OCI-LY7 (cell line): Measurements from ENCODE around the gene BTBD2. TPM values are rescaled to one million over a fixed set of nuclear protein-coding genes. Genes with fewer than 3 reads are reported as not detected.
A peak's percentile ranks its signal among the peaks of the same experiment; 100 is the strongest.

Experiments used
- BruUV-seq: library from RNA; stranded (reverse); fragments of 400-500 nt; replicated peaks from 2 replicates; lab custom pipeline; 2021; lab: Mats Ljungman, UMichigan
- CTCF ChIA-PET: fragments of 300-600 bp; sonication (Branson Sonifier 250); formaldehyde crosslinking; loops from one replicate; lab custom pipeline; 2022; ENCODE audit warnings: antibody characterized with exemption; ENCODE audit not compliant: unreplicated experiment; lab: Charles Lee
- POLR2A ChIA-PET: fragments of 300-600 bp; sonication (Branson Sonifier 250); formaldehyde crosslinking; loops from one replicate; lab custom pipeline; 2022; ENCODE audit warnings: antibody characterized with exemption; lab: Charles Lee
- DNase-seq: peaks from one replicate; pipeline ENCODE4 v3.0.0-alpha.2; 2015; ENCODE audit warnings: low spot score
- H2AFZ ChIP-seq: fragments of 200-600 bp; sonication (generic), shearing (Covaris generic); 2 replicates; pipeline ENCODE4 v1.6.1; 2014; ENCODE audit warnings: mild to moderate bottlenecking, antibody characterized with exemption, low read length, moderate library complexity
- H3K27ac ChIP-seq: fragments of 200-600 bp; sonication (generic); 2 replicates; pipeline ENCODE4 v1.5.1; 2014; ENCODE audit warnings: mixed run types, low read depth, mild to moderate bottlenecking, moderate library complexity, low read length, inconsistent platforms; ENCODE audit not compliant: poor library complexity, severe bottlenecking
- H3K36me3 ChIP-seq: fragments of 200-600 bp; sonication (generic); 2 replicates; pipeline ENCODE4 v1.6.1; 2014; ENCODE audit warnings: mild to moderate bottlenecking, antibody characterized with exemption, low read length, moderate library complexity, mixed read lengths; ENCODE audit not compliant: insufficient read depth
- H3K4me1 ChIP-seq: fragments of 200-600 bp; sonication (generic); 2 replicates; pipeline ENCODE4 v1.5.1; 2014; ENCODE audit warnings: mild to moderate bottlenecking, low read length; ENCODE audit not compliant: insufficient read depth, poor library complexity, severe bottlenecking
- H3K4me2 ChIP-seq: fragments of 200-600 bp; sonication (generic); 2 replicates; pipeline ENCODE4 v1.6.1; 2014; ENCODE audit warnings: mild to moderate bottlenecking, low read length
- H3K4me3 ChIP-seq: fragments of 200-600 bp; sonication (generic); 2 replicates; pipeline ENCODE4 v1.5.1; 2014; ENCODE audit warnings: mild to moderate bottlenecking, low read depth, low read length; ENCODE audit not compliant: poor library complexity, severe bottlenecking
- H3K79me2 ChIP-seq: fragments of 200-600 bp; sonication (generic); 2 replicates; pipeline ENCODE4 v1.6.1; 2016; ENCODE audit warnings: low read depth, mild to moderate bottlenecking, low read length, moderate library complexity, mixed read lengths; ENCODE audit not compliant: insufficient read depth
- H3K9me2 ChIP-seq: fragments of 200-600 bp; sonication (generic); 2 replicates; pipeline ENCODE4 v1.6.1; 2016; ENCODE audit warnings: mild to moderate bottlenecking, low read length, mixed read lengths; ENCODE audit not compliant: insufficient read depth
- H3K9me3 ChIP-seq: fragments of 200-600 bp; sonication (generic); 2 replicates; pipeline ENCODE4 v1.6.1; 2014; ENCODE audit warnings: mild to moderate bottlenecking, mixed run types, low read length, mixed read lengths
- H4K20me1 ChIP-seq: fragments of 200-600 bp; sonication (generic); 2 replicates; pipeline ENCODE4 v1.6.1; 2014; ENCODE audit warnings: mild to moderate bottlenecking, antibody characterized with exemption, low read length, moderate library complexity, mixed read lengths; ENCODE audit not compliant: insufficient read depth
- CTCF ChIP-seq: fragments of 200-600 bp; sonication (generic); conservative IDR thresholded peaks from 2 replicates; pipeline ENCODE4 v1.5.1; 2014; ENCODE audit warnings: mild to moderate bottlenecking, antibody characterized with exemption, low read length, moderate library complexity, mixed read lengths
- EZH2phosphoT487 ChIP-seq: fragments of 200-600 bp; sonication (generic); IDR thresholded peaks from 2 replicates; pipeline ENCODE4 v1.6.1; 2018; ENCODE audit warnings: low read depth, borderline replicate concordance, mild to moderate bottlenecking, mixed run types, antibody characterized with exemption, low read length, moderate library complexity, mixed read lengths
- intact Hi-C: fragments of 100-400 bp; cut with micrococcal nuclease; formaldehyde crosslinking; loops from one replicate; pipeline ENCODE4 v1.10.0; 2022; ENCODE audit not compliant: unreplicated experiment
- total RNA-seq, 2 experiments: library from RNA; depleted of rRNA in 1 of 2; stranded (reverse); fragments of >200 nt in 1 of 2; shearing (Covaris generic) in 1 of 2; gene quantifications; 2 replicates each; pipeline ENCODE4 v1.2.3, GENCODE V29; 2014 to 2022

The BTBD2 gene
- total RNA-seq, 2 experiments from 2014 or later, result 53.9 to 91.6 TPM

- intact Hi-C loops, result no loop called here
- ChIA-PET CTCF (no interaction called here), POLR2A (no interaction called here)
- peaks cover 27% of the 10 kb centered on the region for H3K4me1 ChIP-seq
- no peaks in the 10 kb centered on the region for H3K9me3 ChIP-seq
- no peak overlapping the region for H2AFZ ChIP-seq
- H3K4me3 ChIP-seq, result no peak overlapping the region
- H3K4me2 ChIP-seq, result peak overlapping the region; percentile 89; the same call in 1 of the 2 replicates
- H3K36me3 ChIP-seq, result peaks cover 8% of the 10 kb centered on the region
- no peak for TF ChIP-seq EZH2phosphoT487
- no peak overlapping the region for H3K27ac ChIP-seq
- H3K79me2 ChIP-seq, result peaks cover 55% of the 10 kb centered on the region
- BruUV-seq, result no TSS peak
- H4K20me1 ChIP-seq, result no peaks in the 10 kb centered on the region; the same call in 1 of the 2 replicates
- no peak for DNase-seq
- no peaks in the 10 kb centered on the region for H3K9me2 ChIP-seq
Observed at GRCh38 chr19:1944088-1944915, 71.2 kb downstream of the BTBD2 start.

GRCh38 chr19:1943661-1944087 is 71.8 kb downstream of the BTBD2 start:
- Histone ChIP-seq H2AFZ (no peak overlapping the region), H3K4me1 (peaks cover 28% of the 10 kb centered on the region), H4K20me1 (no peaks in the 10 kb centered on the region; the same call in 1 of the 2 replicates), H3K36me3 (peaks cover 5% of the 10 kb centered on the region; the same call in 1 of the 2 replicates), H3K79me2 (peaks cover 55% of the 10 kb centered on the region), H3K9me2 (no peaks in the 10 kb centered on the region), H3K9me3 (no peaks in the 10 kb centered on the region), H3K4me2 (peak overlapping the region; percentile 89), H3K27ac (peak overlapping the region; percentile 79), H3K4me3 (peak overlapping the region; percentile 95)
- TF ChIP-seq EZH2phosphoT487 (no peak), CTCF (no peak)
- no TSS peak for BruUV-seq
- ChIA-PET POLR2A (no interaction called here), CTCF (no interaction called here)
- DNase-seq, result no peak
- intact Hi-C loops, result no loop called here

GRCh38 chr19:1942934-1943555 is 72.5 kb downstream of the BTBD2 start:
- POLR2A ChIA-PET, result no interaction called here

More at GRCh38 chr19:1942934-1943555, 72.5 kb downstream of the BTBD2 start:
- intact Hi-C loops, result no loop called here
- Histone ChIP-seq H3K4me2 (peak overlapping the region; percentile 89), H3K9me3 (no peaks in the 10 kb centered on the region), H3K4me3 (peak overlapping the region; percentile 95), H2AFZ (no peak overlapping the region), H4K20me1 (no peaks in the 10 kb centered on the region; the same call in 1 of the 2 replicates), H3K27ac (peak overlapping the region; percentile 79), H3K4me1 (peaks cover 28% of the 10 kb centered on the region), H3K36me3 (peaks cover 5% of the 10 kb centered on the region; the same call in 1 of the 2 replicates), H3K9me2 (no peaks in the 10 kb centered on the region), H3K79me2 (peaks cover 55% of the 10 kb centered on the region)
- CTCF ChIA-PET, result no interaction called here
- TF ChIP-seq CTCF (no peak), EZH2phosphoT487 (no peak)
- TSS peak; percentile 51 for BruUV-seq
- peak; percentile 37 for DNase-seq
